Measurements from ENCODE around the gene TIGD3.

Gene TIGD3

GRCh38 chr11:65373839-65374580, 19.5 kb downstream of the TIGD3 start:
- DNase-seq: no peak

GRCh38 chr11:65375012-65375411, 20.5 kb downstream of the TIGD3 start:
- DNase-seq: no peak

- no peak for DNase-seq
Measured at GRCh38 chr11:65376138-65376713, 21.7 kb downstream of the TIGD3 start.

GRCh38 chr11:65377036-65377435, 22.5 kb downstream of the TIGD3 start:
- DNase-seq: no peak

- no peak for DNase-seq
Measured at GRCh38 chr11:65377777-65378176, 23.2 kb downstream of the TIGD3 start.

- no peak for DNase-seq
Measured at GRCh38 chr11:65378208-65378927, 23.8 kb downstream of the TIGD3 start.

GRCh38 chr11:65378928-65379638, 24.5 kb downstream of the TIGD3 start:
- DNase-seq: no peak

- no peak for DNase-seq
Measured at GRCh38 chr11:65379698-65380459, 25.3 kb downstream of the TIGD3 start.

- DNase-seq: no peak
Measured at GRCh38 chr11:65380460-65381119, 26.0 kb downstream of the TIGD3 start.

- DNase-seq: peak in 1 of 5 donors; percentile 49
Measured at GRCh38 chr11:65381716-65382032, 27.1 kb downstream of the TIGD3 start.

GRCh38 chr11:65382033-65382803, 27.7 kb downstream of the TIGD3 start, which contains the start of gene SLC25A45:
TSS of gene SLC25A45 (minus strand) at chr11:65382646. CDS start at chr11:65381951, 695 bp downstream.
- peak; percentile 77 to 94 (median 84) for DNase-seq

GRCh38 chr11:65382804-65383368, 28.3 kb downstream of the TIGD3 start:
- DNase-seq: no peak

- no peak for DNase-seq
Measured at GRCh38 chr11:65383778-65384177, 29.2 kb downstream of the TIGD3 start.

GRCh38 chr11:65384301-65384889, 29.8 kb downstream of the TIGD3 start:
- peak in 2 of 5 donors; percentile 20 to 33 for DNase-seq

- peak; percentile 85 to 91 (median 86) for DNase-seq
Measured at GRCh38 chr11:65386307-65387140, 32.0 kb downstream of the TIGD3 start, which contains the start of gene FRMD8. TSS of gene FRMD8 (plus strand) at chr11:65386637. CDS start at chr11:65387037, 400 bp downstream.

- DNase-seq: no peak
Measured at GRCh38 chr11:65388731-65389130, 34.2 kb downstream of the TIGD3 start.

- no peak for DNase-seq
Measured at GRCh38 chr11:65389294-65389980, 34.9 kb downstream of the TIGD3 start.

Data from T-helper 1 cell (primary cell).